Transverse colon (tissue), 4 donors: Measurements from ENCODE around the gene SLCO4A1.

Experiments
- CTCF ChIP-seq, 5 experiments: fragments of 200-600 bp in 3 of 5; fragments of 450-650 bp in 2 of 5; sonication (generic) in 3 of 5; IDR thresholded peaks; 1 replicate in 2 of 5; 2 replicates in 3 of 5; pipeline ENCODE4 v1.5.1; 2016 to 2017; ENCODE audit warnings: antibody characterized with exemption in 5 of 5, inconsistent platforms in 3 of 5, mild to moderate bottlenecking in 2 of 5, moderate library complexity in 1 of 5
- POLR2A ChIP-seq: fragments of 450-650 bp; IDR thresholded peaks from one replicate; pipeline ENCODE4 v1.6.1; 2016; ENCODE audit warnings: antibody characterized with exemption, mild to moderate bottlenecking, moderate library complexity
- POLR2AphosphoS5 ChIP-seq, 3 donors: sonication (generic); formaldehyde crosslinking; IDR thresholded peaks; one replicate each; pipeline ENCODE4 v1.6.1; 2016; ENCODE audit warnings: antibody characterized with exemption in 3 of 3

GRCh38 chr20:62643521-62644043 is 1.3 kb downstream of the SLCO4A1 start:
- no peak for TF ChIP-seq CTCF (IDR thresholded peaks at IDR 0.05)
- TF ChIP-seq POLR2A: no peak
- TF ChIP-seq POLR2AphosphoS5 (IDR thresholded peaks at IDR 0.05): no peak
